Natural killer cell (primary cell): ENCODE data around the gene DEFB125. TPM values are rescaled to one million over a fixed set of nuclear protein-coding genes. Genes with fewer than 3 reads are reported as not detected.

Experiments used
- ATAC-seq, 3 donors: fragments of 150-1000 bp in 2 of 3; fragments of 200-7000 bp in 1 of 3; cut with Tn5 transposase; 1 replicate in 1 of 3; 2 replicates in 2 of 3; pipeline ENCODE4 v1.10.0; 2021; ENCODE audit warnings: mild to moderate bottlenecking in 2 of 3, moderate library complexity in 2 of 3
- DNase-seq, 2 donors: peaks; one replicate each; pipeline versions ENCODE4 v3.0.0 to v3.0.0-alpha.2; 2013 to 2021; ENCODE audit warnings: mixed read lengths in 1 of 2
- H3K27ac ChIP-seq: one replicate; pipeline ENCODE4 v1.5.1; 2013; ENCODE audit warnings: mild to moderate bottlenecking, low read length
- H3K27me3 ChIP-seq: one replicate; pipeline ENCODE4 v1.6.1; 2013; ENCODE audit warnings: low read length; ENCODE audit not compliant: control insufficient read depth, insufficient read depth
- H3K36me3 ChIP-seq: one replicate; pipeline ENCODE4 v1.6.1; 2013; ENCODE audit warnings: low read length; ENCODE audit not compliant: control insufficient read depth, insufficient read depth
- H3K4me1 ChIP-seq: one replicate; pipeline ENCODE4 v1.6.1; 2013; ENCODE audit warnings: low read length; ENCODE audit not compliant: control insufficient read depth, insufficient read depth
- H3K4me3 ChIP-seq: one replicate; pipeline ENCODE4 v1.5.1; 2013; ENCODE audit warnings: low read length
- H3K9me3 ChIP-seq: one replicate; pipeline ENCODE4 v1.6.1; 2013; ENCODE audit warnings: low read length; ENCODE audit not compliant: control insufficient read depth, insufficient read depth
- H3K27ac Mint-ChIP-seq, 2 donors: one replicate each; pipeline ENCODE4 v1.8.0; 2022; ENCODE audit warnings: mild to moderate bottlenecking in 2 of 2, mixed read lengths in 2 of 2, moderate library complexity in 1 of 2
- H3K27me3 Mint-ChIP-seq, 2 donors: one replicate each; pipeline ENCODE4 v1.8.0; 2022; ENCODE audit warnings: low read depth in 2 of 2, mixed read lengths in 2 of 2
- H3K36me3 Mint-ChIP-seq: one replicate; pipeline ENCODE4 v1.8.0; 2022; ENCODE audit warnings: mixed read lengths
- H3K4me1 Mint-ChIP-seq, 2 donors: one replicate each; pipeline ENCODE4 v1.8.0; 2022; ENCODE audit warnings: mixed read lengths in 2 of 2
- H3K4me3 Mint-ChIP-seq: one replicate; pipeline ENCODE4 v1.8.0; 2022; ENCODE audit warnings: mild to moderate bottlenecking, moderate library complexity, mixed read lengths
- H3K9me3 Mint-ChIP-seq, 2 donors: one replicate each; pipeline ENCODE4 v1.8.0; 2022; ENCODE audit warnings: mixed read lengths in 2 of 2
- WGBS: methylation state at CpG from one replicate; pipeline ENCODE4 v1.1.7; 2013; ENCODE audit warnings: missing lambda C conversion rate; ENCODE audit not compliant: insufficient coverage; 5-methylcytosine and 5-hydroxymethylcytosine counted together
- intact Hi-C: fragments of 100-400 bp; cut with micrococcal nuclease; formaldehyde crosslinking; loops from one replicate; pipeline ENCODE4 v1.14.2; 2022
- total RNA-seq, 4 donors: library from RNA; stranded (reverse); fragments of 120-200 nt in 1 of 4; gene quantifications; one replicate each; pipeline versions ENCODE4 v1.2.3 to v1.2.4, GENCODE V29; 2013 to 2022
- TF ChIP-seq, protein P1 (sequence below): fragments of 200-600 bp; IDR thresholded peaks from one replicate; pipeline ENCODE4 v1.8.0; 2022; ENCODE audit warnings: antibody characterized with exemption

DEFB125 gene
- total RNA-seq, 3 donors from 2014 or later (not counting 1 experiment from before 2014, with no cell fraction given): not detected

- Mint-ChIP-seq H3K4me3 (no peak overlapping the region), H3K27me3 (peaks cover 3 to 9% of the 10 kb centered on the region in 2 donors), H3K36me3 (no peaks in the 10 kb centered on the region), H3K4me1 (no peaks in the 10 kb centered on the region), H3K9me3 (no peaks in the 10 kb centered on the region), H3K27ac (no peak overlapping the region)
- TF ChIP-seq, protein P1, sequence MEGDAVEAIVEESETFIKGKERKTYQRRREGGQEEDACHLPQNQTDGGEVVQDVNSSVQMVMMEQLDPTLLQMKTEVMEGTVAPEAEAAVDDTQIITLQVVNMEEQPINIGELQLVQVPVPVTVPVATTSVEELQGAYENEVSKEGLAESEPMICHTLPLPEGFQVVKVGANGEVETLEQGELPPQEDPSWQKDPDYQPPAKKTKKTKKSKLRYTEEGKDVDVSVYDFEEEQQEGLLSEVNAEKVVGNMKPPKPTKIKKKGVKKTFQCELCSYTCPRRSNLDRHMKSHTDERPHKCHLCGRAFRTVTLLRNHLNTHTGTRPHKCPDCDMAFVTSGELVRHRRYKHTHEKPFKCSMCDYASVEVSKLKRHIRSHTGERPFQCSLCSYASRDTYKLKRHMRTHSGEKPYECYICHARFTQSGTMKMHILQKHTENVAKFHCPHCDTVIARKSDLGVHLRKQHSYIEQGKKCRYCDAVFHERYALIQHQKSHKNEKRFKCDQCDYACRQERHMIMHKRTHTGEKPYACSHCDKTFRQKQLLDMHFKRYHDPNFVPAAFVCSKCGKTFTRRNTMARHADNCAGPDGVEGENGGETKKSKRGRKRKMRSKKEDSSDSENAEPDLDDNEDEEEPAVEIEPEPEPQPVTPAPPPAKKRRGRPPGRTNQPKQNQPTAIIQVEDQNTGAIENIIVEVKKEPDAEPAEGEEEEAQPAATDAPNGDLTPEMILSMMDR: no peak
- Histone ChIP-seq H3K4me1 (no peaks in the 10 kb centered on the region), H3K27ac (no peak overlapping the region), H3K27me3 (peaks cover 8% of the 10 kb centered on the region), H3K4me3 (no peak overlapping the region), H3K9me3 (peaks cover 32% of the 10 kb centered on the region), H3K36me3 (no peaks in the 10 kb centered on the region)
- DNase-seq (no peak), ATAC-seq (no peak)
- whole genome bisulfite sequencing: 80% methylated on average over 2 of the region's 2 CpGs
- intact Hi-C loops: no loop called here
These were observed 22.6 kb upstream of the DEFB125 start for GRCh38 chr20:64766-65322.

GRCh38 chr20:77231-77630, 10.2 kb upstream of the DEFB125 start:
- WGBS: 72% methylated on average over 2 of the region's 2 CpGs
- Mint-ChIP-seq H3K27me3 (peaks cover 25 to 56% of the 10 kb centered on the region in 2 donors), H3K4me1 (no peaks in the 10 kb centered on the region), H3K4me3 (no peak overlapping the region), H3K36me3 (no peaks in the 10 kb centered on the region), H3K9me3 (peaks cover 0 to 2% of the 10 kb centered on the region in 2 donors), H3K27ac (no peak overlapping the region)
- DNase-seq: no peak
- ATAC-seq: no peak
- H3K36me3 ChIP-seq: no peaks in the 10 kb centered on the region
- no peak overlapping the region for H3K27ac ChIP-seq
- intact Hi-C loops: no loop called here
- H3K9me3 ChIP-seq: no peaks in the 10 kb centered on the region
- no peak overlapping the region for H3K4me3 ChIP-seq
- H3K27me3 ChIP-seq: peaks cover 2% of the 10 kb centered on the region
- TF ChIP-seq, protein P1: no peak
- no peaks in the 10 kb centered on the region for H3K4me1 ChIP-seq

GRCh38 chr20:78338-78737, 9.1 kb upstream of the DEFB125 start:
- Histone ChIP-seq H3K9me3 (no peaks in the 10 kb centered on the region), H3K36me3 (no peaks in the 10 kb centered on the region), H3K4me1 (no peaks in the 10 kb centered on the region), H3K4me3 (no peak overlapping the region), H3K27ac (no peak overlapping the region), H3K27me3 (peaks cover 2% of the 10 kb centered on the region)
- TF ChIP-seq, protein P1: no peak
- intact Hi-C loops: no loop called here
- Mint-ChIP-seq H3K27me3 (peaks cover 22 to 62% of the 10 kb centered on the region in 2 donors), H3K4me1 (no peaks in the 10 kb centered on the region), H3K9me3 (peaks cover 0 to 2% of the 10 kb centered on the region in 2 donors), H3K4me3 (no peak overlapping the region), H3K27ac (no peak overlapping the region), H3K36me3 (no peaks in the 10 kb centered on the region)
- ATAC-seq (no peak), DNase-seq (no peak)

DNA sequence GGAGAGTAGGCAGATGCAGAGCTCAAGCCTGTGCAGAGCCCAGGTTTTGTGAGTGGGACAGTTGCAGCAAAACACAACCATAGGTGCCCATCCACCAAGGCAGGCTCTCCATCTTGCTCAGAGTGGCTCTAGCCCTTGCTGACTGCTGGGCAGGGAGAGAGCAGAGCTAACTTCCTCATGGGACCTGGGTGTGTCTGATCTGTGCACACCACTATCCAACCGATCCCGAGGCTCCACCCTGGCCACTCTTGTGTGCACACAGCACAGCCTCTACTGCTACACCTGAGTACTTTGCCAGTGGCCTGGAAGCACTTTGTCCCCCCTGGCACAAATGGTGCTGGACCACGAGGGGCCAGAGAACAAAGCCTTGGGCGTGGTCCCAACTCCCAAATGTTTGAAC, 7.9 kb upstream of the DEFB125 start:
- no peaks in the 10 kb centered on the region for H3K9me3 ChIP-seq
- H3K4me3 ChIP-seq: no peak overlapping the region
- Mint-ChIP-seq H3K9me3 (peaks cover 0 to 2% of the 10 kb centered on the region in 2 donors), H3K36me3 (no peaks in the 10 kb centered on the region), H3K27ac (no peak overlapping the region), H3K4me3 (no peak overlapping the region), H3K27me3 (peaks cover 27 to 64% of the 10 kb centered on the region in 2 donors), H3K4me1 (no peaks in the 10 kb centered on the region)
- intact Hi-C loops: no loop called here
- no peaks in the 10 kb centered on the region for H3K4me1 ChIP-seq
- TF ChIP-seq, protein P1: no peak
- WGBS: 58% methylated on average over 4 of the region's 4 CpGs
- H3K27ac ChIP-seq: no peak overlapping the region
- ATAC-seq (no peak), DNase-seq (no peak)
- no peaks in the 10 kb centered on the region for H3K36me3 ChIP-seq
- no peaks in the 10 kb centered on the region for H3K27me3 ChIP-seq
